ENCODE measurements around the gene CACNA1C. TPM values are rescaled to one million over a fixed set of nuclear protein-coding genes. Genes with fewer than 3 reads are reported as not detected.

CACNA1C gene
- total RNA-seq, 1 experiment from 2014 or later: 3.7 TPM

DNA sequence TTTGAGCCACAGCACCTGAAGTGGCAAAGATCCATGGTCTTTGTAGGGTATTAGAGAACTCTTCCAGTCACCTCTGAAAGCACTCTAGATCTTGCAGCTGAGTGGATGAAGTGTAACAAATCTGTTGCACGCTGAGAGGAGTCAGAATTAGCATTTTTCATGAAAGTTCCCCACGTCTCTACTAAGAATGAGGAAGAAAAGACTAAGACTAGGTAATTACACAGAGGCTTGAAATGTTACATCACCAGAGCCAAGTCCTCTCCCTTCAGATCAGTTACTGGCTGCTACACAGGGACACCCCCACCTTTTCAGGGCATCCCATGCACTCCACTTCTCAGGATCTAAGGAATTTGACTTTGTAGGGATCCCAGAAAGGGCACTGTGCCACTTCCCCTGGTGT is 643.3 kb downstream of the CACNA1C start:
- no peaks in the 10 kb centered on the region for H3K9me3 ChIP-seq (ENCODE audit: low read depth, low read length, poor library complexity, severe bottlenecking)
- no peaks in the 10 kb centered on the region for H3K4me1 ChIP-seq (ENCODE audit: insufficient read depth, low read length, poor library complexity, severe bottlenecking)
- no peaks in the 10 kb centered on the region for H3K36me3 ChIP-seq (ENCODE audit: insufficient read depth, low read length, poor library complexity, severe bottlenecking)
- ChIA-PET CTCF (interaction anchor here (0.6 kb wide), 1 partner anchor 15 kb away, joined by 5 read pairs; no protein-coding TSS in a partner anchor), POLR2A (ENCODE audit: low non-redundant PET) (no interaction called here)
- H3K4me3 ChIP-seq (ENCODE audit: low read depth, low read length, poor library complexity, severe bottlenecking): no peak overlapping the region
- no TSS peak for BruUV-seq (replicated peaks)
- peaks cover 33% of the 10 kb centered on the region for H3K27me3 ChIP-seq (replicated peaks; ENCODE audit: insufficient read depth, low read depth, low read length, poor library complexity)
- DNase-seq (ENCODE audit: low spot score): no peak
- no peak overlapping the region for H3K27ac ChIP-seq (ENCODE audit: low read depth, low read length, poor library complexity, severe bottlenecking)
- intact Hi-C loops (cut with micrococcal nuclease; ENCODE audit: unreplicated experiment): no loop called here
- TF ChIP-seq CTCF (conservative IDR thresholded peaks at IDR 0.05; ENCODE audit: low read depth, low read length): no peak
- no peak for TF ChIP-seq EZH2 (IDR thresholded peaks at IDR 0.05; ENCODE audit: borderline replicate concordance, low read depth, low read length, poor library complexity, severe bottlenecking)

- no peak for DNase-seq (ENCODE audit: low spot score)
- CTCF ChIA-PET: interaction anchor here (0.6 kb wide), 1 partner anchor 14 kb away, joined by 5 read pairs; no protein-coding TSS in a partner anchor
- Histone ChIP-seq H3K4me3 (ENCODE audit: low read depth, low read length, poor library complexity, severe bottlenecking) (no peak overlapping the region), H3K27me3 (replicated peaks; ENCODE audit: insufficient read depth, low read depth, low read length, poor library complexity) (peaks cover 30% of the 10 kb centered on the region), H3K36me3 (ENCODE audit: insufficient read depth, low read length, poor library complexity, severe bottlenecking) (no peaks in the 10 kb centered on the region), H3K4me1 (ENCODE audit: insufficient read depth, low read length, poor library complexity, severe bottlenecking) (no peaks in the 10 kb centered on the region), H3K9me3 (ENCODE audit: low read depth, low read length, poor library complexity, severe bottlenecking) (no peaks in the 10 kb centered on the region), H3K27ac (ENCODE audit: low read depth, low read length, poor library complexity, severe bottlenecking) (no peak overlapping the region)
- TF ChIP-seq EZH2 (IDR thresholded peaks at IDR 0.05; ENCODE audit: borderline replicate concordance, low read depth, low read length, poor library complexity, severe bottlenecking): no peak
- TF ChIP-seq CTCF (conservative IDR thresholded peaks at IDR 0.05; ENCODE audit: low read depth, low read length): no peak
- POLR2A ChIA-PET (ENCODE audit: low non-redundant PET): no interaction called here
- intact Hi-C loops (cut with micrococcal nuclease; ENCODE audit: unreplicated experiment): no loop called here
- BruUV-seq (replicated peaks): no TSS peak
Measured at GRCh38 chr12:2697057-2697800, 644.4 kb downstream of the CACNA1C start.

DNA sequence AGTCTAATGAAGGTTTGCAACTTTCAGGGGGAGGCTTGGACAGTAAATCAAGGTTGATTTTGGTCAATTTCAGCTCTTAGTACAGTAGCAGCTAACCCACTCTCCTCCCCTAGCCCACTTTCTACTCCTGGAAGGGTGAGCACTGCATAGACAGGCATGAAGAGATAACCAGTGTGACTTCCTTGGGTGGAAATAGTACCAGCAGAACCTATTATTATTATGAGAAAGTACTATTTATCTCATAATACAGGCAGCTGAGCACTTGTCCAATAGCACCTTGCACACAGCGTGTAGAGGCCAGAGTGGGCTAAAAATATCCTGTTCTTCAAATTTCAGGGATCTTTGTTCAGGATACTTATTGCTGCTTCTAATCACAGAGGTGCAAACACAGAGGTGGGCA is 645.8 kb downstream of the CACNA1C start:
- no TSS peak for BruUV-seq (replicated peaks)
- Histone ChIP-seq H3K27me3 (replicated peaks; ENCODE audit: insufficient read depth, low read depth, low read length, poor library complexity) (peaks cover 22% of the 10 kb centered on the region), H3K4me1 (ENCODE audit: insufficient read depth, low read length, poor library complexity, severe bottlenecking) (no peaks in the 10 kb centered on the region), H3K36me3 (ENCODE audit: insufficient read depth, low read length, poor library complexity, severe bottlenecking) (no peaks in the 10 kb centered on the region), H3K4me3 (ENCODE audit: low read depth, low read length, poor library complexity, severe bottlenecking) (no peak overlapping the region), H3K9me3 (ENCODE audit: low read depth, low read length, poor library complexity, severe bottlenecking) (no peaks in the 10 kb centered on the region), H3K27ac (ENCODE audit: low read depth, low read length, poor library complexity, severe bottlenecking) (no peak overlapping the region)
- TF ChIP-seq CTCF (conservative IDR thresholded peaks at IDR 0.05; ENCODE audit: low read depth, low read length) (no peak), EZH2 (IDR thresholded peaks at IDR 0.05; ENCODE audit: borderline replicate concordance, low read depth, low read length, poor library complexity, severe bottlenecking) (no peak)
- intact Hi-C loops (cut with micrococcal nuclease; ENCODE audit: unreplicated experiment): no loop called here
- DNase-seq (ENCODE audit: low spot score): no peak
- ChIA-PET POLR2A (ENCODE audit: low non-redundant PET) (no interaction called here), CTCF (no interaction called here)

Measured in A673 (cell line).